HG02938 (cell line): ENCODE measurements around the gene SLC25A13.

Source experiments
- ATAC-seq: cut with Tn5 transposase; IDR thresholded peaks from one replicate; pipeline ENCODE4 v1.9.1; 2021; ENCODE audit warnings: mild to moderate bottlenecking, moderate library complexity; ENCODE audit not compliant: unreplicated experiment

The SLC25A13 gene

GRCh38 chr7:96244992-96245292 is 77.0 kb downstream of the SLC25A13 start:
- no peak for ATAC-seq

DNA sequence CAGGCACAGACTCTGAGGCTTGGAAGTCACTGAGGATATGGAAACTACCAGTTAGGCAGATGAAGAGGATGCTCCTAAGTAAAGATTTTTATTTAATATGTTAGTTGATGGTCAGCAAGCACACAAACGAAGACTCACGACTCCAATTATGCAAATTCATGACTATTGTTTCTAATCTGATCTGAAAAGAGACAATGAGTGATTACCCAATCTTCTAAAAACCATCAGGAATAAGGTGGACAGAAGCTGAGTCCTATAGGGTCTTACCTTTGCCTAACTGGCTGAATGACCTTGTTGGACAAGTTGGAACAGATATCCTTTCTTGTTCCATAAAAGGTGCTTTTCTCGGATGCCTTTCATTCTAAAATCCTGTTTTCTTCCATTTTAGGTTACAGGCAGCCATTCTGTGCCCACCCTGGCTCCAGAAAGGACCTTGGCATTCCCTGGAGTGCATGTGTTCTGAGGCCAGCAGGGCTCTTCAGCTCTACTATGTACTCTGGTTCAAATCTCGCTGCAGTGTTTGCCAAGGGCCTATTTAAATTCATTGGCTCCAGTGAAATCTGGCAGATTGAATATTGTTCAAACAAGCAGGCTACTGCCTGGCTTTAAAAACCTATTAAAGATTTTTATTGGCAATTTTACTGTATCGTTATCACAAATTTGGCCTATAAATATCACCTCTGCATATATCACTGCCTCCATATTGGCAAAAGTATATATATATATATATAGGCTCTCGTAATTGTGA is 77.5 kb downstream of the SLC25A13 start:
- no peak for ATAC-seq

DNA sequence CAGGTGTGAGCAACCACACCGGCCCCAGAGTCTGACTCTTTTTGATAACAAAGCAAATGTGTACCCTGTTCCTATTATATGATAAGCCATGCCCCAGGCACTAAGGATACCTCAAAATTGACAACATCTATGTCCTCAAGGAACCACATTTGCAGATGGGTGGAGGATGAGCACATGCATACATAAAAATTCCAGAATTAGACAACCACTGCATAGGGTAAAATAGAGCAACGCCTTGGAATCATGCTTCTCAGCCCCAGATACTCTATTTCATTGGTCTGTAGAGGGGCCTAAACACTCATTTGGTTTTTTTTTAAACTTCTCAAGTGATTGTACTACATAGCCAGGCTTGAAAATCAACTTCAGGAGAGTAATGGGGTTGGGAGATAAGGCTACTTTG is 78.7 kb downstream of the SLC25A13 start:
- ATAC-seq: no peak

DNA sequence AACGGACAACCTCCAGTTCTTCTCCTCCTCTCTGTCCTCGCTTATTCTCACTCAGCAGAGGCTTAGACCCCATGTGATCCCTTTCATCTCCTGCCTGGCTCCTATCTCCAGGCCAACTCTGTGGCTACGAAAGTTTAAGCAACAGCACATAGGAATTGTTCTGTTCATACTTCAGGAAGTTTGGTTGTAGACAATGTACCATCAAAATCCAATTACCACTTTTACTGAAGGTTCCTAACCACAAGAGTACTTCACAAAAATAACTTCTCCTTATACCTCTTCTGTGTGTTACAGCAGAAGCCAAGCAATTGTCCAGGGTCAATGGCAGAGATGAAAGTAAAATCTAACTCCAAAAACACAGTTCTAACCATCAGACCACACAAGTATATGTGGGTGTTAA is 80.0 kb downstream of the SLC25A13 start:
- ATAC-seq: no peak

DNA sequence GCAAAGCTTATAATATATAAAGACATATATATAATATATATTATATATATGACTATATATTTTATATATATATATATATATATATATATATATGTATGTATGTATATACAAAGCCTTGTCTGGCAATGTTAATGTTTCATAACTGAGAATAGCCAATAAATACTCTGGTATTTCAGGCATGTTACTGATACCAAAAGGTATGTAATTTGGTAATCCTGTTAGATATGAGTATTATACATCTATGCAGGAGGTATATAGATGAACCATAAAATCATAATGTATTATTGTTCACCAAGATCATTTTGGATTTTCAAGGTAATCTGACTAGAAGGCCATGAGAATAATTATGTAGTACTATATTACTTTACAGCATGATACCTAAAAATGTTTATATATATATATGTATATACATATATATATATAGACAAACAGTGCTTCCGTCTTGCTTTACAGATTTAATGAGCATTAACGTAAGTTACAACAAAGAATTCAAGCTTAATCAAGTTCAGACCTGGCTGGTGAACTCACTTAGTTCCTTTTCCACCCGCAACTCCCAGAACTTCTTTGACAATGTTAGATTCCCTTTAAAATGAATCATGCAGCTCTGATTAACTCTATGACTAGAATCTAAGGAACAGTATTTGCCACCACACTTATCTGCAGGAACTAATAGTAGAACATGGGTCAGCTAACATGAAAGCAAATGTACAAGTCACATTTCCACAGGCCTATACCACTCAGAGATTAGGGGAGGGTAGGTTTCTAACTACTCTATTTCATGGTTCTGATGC is 82.7 kb downstream of the SLC25A13 start:
- ATAC-seq: no peak

- no peak for ATAC-seq
Measured at GRCh38 chr7:96238474-96238873, 83.4 kb downstream of the SLC25A13 start.

DNA sequence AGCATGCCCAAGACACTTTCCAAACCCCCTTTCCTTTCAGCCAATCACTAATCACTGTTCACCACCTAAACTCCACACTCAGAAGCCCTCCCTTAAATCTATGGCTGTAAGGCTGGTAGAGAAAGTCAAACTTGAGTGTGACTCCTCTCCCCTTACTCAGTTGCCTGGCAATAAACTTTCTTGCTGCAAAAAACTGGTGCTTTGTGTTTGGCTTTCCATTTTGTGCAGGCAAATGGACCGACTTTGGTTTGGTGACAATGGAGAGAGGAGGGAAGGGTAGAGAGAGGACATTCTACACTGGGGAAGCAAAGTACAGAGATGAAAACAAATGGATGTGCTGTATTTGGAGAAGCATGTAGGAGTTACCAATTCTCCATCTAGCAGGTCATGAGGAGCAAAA is 84.9 kb downstream of the SLC25A13 start:
- no peak for ATAC-seq

- ATAC-seq: no peak
Measured at GRCh38 chr7:96236198-96237039, 85.5 kb downstream of the SLC25A13 start.

DNA sequence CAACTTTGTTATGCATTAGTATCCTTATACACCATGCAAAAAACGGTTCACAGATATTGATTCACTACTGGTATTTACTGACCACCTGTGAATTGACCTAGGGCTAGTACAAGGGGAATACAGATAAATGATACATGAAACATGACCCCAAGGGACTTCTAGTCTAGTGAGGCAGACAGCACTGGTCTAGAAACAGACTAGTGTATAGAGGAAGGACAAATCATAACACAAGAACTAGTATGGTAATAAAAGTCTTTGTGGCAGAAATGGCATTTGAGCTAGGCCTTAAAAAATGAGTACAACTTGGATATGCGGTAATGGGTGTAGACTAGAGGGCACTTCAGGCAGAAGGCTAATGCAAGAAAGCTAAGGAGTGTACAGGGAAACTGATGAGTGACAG is 86.6 kb downstream of the SLC25A13 start:
- no peak for ATAC-seq

GRCh38 chr7:96233528-96234154 is 88.3 kb downstream of the SLC25A13 start:
- ATAC-seq: no peak

DNA sequence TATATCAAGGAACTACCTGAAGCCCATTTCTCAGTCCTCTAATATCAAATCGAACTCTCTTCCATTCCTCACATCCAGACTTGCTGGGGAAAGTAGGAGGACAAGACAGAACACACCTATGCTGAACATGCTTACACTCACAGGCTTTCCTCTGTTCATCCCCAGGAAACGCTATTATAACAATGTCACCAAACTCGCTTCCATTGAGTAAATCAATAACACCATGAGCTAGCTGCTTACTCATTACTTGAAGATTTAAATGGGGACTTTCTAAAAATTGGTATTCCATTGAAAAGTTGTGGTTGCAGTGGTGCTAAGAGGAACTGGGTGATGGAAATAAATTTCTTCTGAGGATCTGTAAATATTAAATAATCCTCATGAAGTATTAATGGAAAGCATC is 88.8 kb downstream of the SLC25A13 start:
- ATAC-seq: no peak

GRCh38 chr7:96228760-96229159 is 93.1 kb downstream of the SLC25A13 start:
- ATAC-seq: no peak

DNA sequence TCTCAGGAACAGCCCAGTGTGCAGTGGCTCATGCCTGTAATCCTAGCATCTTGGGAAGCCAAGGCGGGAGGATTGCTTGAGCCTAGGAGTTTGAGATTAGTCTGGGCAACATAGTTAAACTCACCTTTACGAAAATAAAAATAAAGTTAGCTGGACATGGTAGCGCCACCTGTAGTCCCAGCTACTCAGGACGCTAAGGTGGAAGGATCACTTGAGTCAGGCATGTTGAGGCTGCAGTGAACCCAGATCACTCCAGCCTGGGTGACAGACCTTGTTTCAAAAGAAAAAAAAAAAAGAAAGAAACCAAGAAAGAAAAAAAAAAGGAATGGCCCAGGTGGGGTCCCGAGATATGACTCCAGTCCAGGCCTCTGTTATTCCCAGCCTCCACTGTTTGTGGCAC is 96.6 kb downstream of the SLC25A13 start:
- ATAC-seq: no peak

- ATAC-seq: no peak
Measured at GRCh38 chr7:96224685-96225084, 97.2 kb downstream of the SLC25A13 start.

DNA sequence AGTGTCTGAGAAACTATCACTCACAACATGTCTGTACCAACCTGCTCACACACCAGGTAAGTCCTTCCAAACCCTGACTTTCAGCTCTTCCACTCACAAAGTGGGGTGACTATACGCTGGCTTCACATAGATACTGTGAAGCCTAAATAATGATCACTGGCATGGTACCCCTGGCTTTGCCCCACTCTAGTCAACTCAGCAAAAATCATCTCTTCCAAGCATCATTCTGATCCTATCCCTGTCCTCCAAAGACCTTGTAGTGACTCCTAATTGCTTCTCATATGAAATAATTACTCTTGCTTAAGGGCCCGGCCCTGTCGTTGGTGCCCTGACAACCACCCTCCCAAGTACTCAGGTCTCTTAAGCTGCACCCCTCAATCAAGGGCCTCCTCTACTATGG is 97.8 kb downstream of the SLC25A13 start:
- ATAC-seq: no peak

DNA sequence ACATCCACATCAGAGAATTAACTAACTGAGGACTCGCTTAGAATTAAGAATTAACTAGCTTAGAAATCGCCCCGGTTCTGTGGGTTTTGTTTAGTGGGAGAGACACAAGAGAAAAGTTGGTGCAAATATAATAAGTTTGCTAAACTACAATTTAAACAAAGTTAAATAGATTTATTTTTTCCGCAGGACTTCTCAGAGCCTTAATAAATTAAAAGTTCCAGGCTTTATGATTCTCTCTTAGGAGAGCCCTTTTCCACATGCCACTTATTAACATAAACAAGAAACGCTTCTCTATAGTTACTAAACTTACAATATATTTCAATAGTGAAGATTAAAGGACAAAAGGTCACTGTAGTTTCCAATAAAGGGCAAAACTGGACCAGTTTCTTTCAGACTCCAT is 100.0 kb downstream of the SLC25A13 start:
- no peak for ATAC-seq

DNA sequence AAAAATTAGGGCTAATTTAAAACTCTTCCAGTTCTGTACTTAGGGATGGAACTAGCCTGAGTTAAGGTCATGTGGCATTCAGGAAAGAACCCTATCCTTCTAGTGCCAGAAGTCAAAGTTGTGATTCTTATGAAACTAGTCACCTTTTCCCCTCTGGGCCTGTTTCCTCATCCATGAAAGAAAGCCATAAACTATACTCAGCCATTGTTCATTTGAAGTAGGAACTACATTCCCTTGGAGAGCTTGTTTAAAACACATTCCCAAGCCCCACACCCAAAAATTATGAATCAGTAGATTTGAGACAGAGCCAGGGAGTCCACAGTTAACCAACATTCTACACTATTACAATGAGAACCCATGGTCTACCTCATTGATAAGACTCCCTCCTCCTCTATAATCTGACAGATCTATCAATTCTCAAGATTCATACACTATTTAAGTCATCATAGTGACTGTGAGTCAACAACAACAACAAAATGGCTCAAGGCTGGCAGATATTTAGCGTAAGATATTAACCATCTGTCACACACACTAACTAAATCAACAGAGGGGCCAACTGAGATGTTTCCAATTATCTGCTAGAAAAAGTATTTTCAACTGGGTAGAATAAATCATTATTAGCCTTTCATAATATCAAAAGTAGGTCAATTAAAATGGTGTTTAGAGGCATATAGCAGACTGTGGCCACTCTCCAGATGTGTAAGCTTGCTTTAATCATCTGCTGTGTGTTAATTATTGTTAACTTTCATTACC is 102.3 kb downstream of the SLC25A13 start:
- ATAC-seq: no peak

- ATAC-seq: no peak
Measured at GRCh38 chr7:96218664-96219243, 103.1 kb downstream of the SLC25A13 start.

- ATAC-seq: no peak
Measured at GRCh38 chr7:96217147-96217546, 104.8 kb downstream of the SLC25A13 start.

- ATAC-seq: no peak
Measured at GRCh38 chr7:96216373-96216772, 105.5 kb downstream of the SLC25A13 start.
